Natural killer cell (primary cell): Measurements from ENCODE around the gene CEL. TPM values are rescaled to one million over a fixed set of nuclear protein-coding genes. Genes with fewer than 3 reads are reported as not detected.

Experiments used
- ATAC-seq, 3 donors: fragments of 150-1000 bp in 2 of 3; fragments of 200-7000 bp in 1 of 3; cut with Tn5 transposase; 1 replicate in 1 of 3; 2 replicates in 2 of 3; pipeline ENCODE4 v1.10.0; 2021; ENCODE audit warnings: mild to moderate bottlenecking in 2 of 3, moderate library complexity in 2 of 3
- DNase-seq, 2 donors: peaks; one replicate each; pipeline versions ENCODE4 v3.0.0 to v3.0.0-alpha.2; 2013 to 2021; ENCODE audit warnings: mixed read lengths in 1 of 2
- H3K27ac ChIP-seq: one replicate; pipeline ENCODE4 v1.5.1; 2013; ENCODE audit warnings: mild to moderate bottlenecking, low read length
- H3K27me3 ChIP-seq: one replicate; pipeline ENCODE4 v1.6.1; 2013; ENCODE audit warnings: low read length; ENCODE audit not compliant: control insufficient read depth, insufficient read depth
- H3K36me3 ChIP-seq: one replicate; pipeline ENCODE4 v1.6.1; 2013; ENCODE audit warnings: low read length; ENCODE audit not compliant: control insufficient read depth, insufficient read depth
- H3K4me1 ChIP-seq: one replicate; pipeline ENCODE4 v1.6.1; 2013; ENCODE audit warnings: low read length; ENCODE audit not compliant: control insufficient read depth, insufficient read depth
- H3K4me3 ChIP-seq: one replicate; pipeline ENCODE4 v1.5.1; 2013; ENCODE audit warnings: low read length
- H3K9me3 ChIP-seq: one replicate; pipeline ENCODE4 v1.6.1; 2013; ENCODE audit warnings: low read length; ENCODE audit not compliant: control insufficient read depth, insufficient read depth
- H3K27ac Mint-ChIP-seq, 2 donors: one replicate each; pipeline ENCODE4 v1.8.0; 2022; ENCODE audit warnings: mild to moderate bottlenecking in 2 of 2, mixed read lengths in 2 of 2, moderate library complexity in 1 of 2
- H3K27me3 Mint-ChIP-seq, 2 donors: one replicate each; pipeline ENCODE4 v1.8.0; 2022; ENCODE audit warnings: low read depth in 2 of 2, mixed read lengths in 2 of 2
- H3K36me3 Mint-ChIP-seq: one replicate; pipeline ENCODE4 v1.8.0; 2022; ENCODE audit warnings: mixed read lengths
- H3K4me1 Mint-ChIP-seq, 2 donors: one replicate each; pipeline ENCODE4 v1.8.0; 2022; ENCODE audit warnings: mixed read lengths in 2 of 2
- H3K4me3 Mint-ChIP-seq: one replicate; pipeline ENCODE4 v1.8.0; 2022; ENCODE audit warnings: mild to moderate bottlenecking, moderate library complexity, mixed read lengths
- H3K9me3 Mint-ChIP-seq, 2 donors: one replicate each; pipeline ENCODE4 v1.8.0; 2022; ENCODE audit warnings: mixed read lengths in 2 of 2
- CTCF ChIP-seq: fragments of 200-600 bp; IDR thresholded peaks from one replicate; pipeline ENCODE4 v1.8.0; 2022; ENCODE audit warnings: antibody characterized with exemption
- WGBS: methylation state at CpG from one replicate; pipeline ENCODE4 v1.1.7; 2013; ENCODE audit warnings: missing lambda C conversion rate; ENCODE audit not compliant: insufficient coverage; 5-methylcytosine and 5-hydroxymethylcytosine counted together
- intact Hi-C: fragments of 100-400 bp; cut with micrococcal nuclease; formaldehyde crosslinking; loops from one replicate; pipeline ENCODE4 v1.14.2; 2022
- total RNA-seq, 4 donors: library from RNA; stranded (reverse); fragments of 120-200 nt in 1 of 4; gene quantifications; one replicate each; pipeline versions ENCODE4 v1.2.3 to v1.2.4, GENCODE V29; 2013 to 2022

CEL gene
- total RNA-seq, 3 donors from 2014 or later (not counting 1 experiment from before 2014, with no cell fraction given) = 0.18 to 0.68 (median 0.42) TPM

GRCh38 chr9:133103987-133104505 is 42.3 kb downstream of the CEL start:
- H3K4me3 ChIP-seq = no peak overlapping the region
- DNase-seq (no peak), ATAC-seq (no peak)
- H3K27me3 ChIP-seq = no peaks in the 10 kb centered on the region
- H3K27ac Mint-ChIP-seq = peak overlapping the region; percentile 80 to 87
- no peak for TF ChIP-seq CTCF
- peaks cover 5% of the 10 kb centered on the region for H3K4me1 ChIP-seq
- H3K27me3 Mint-ChIP-seq = no peaks in the 10 kb centered on the region
- WGBS = 94% methylated on average over 12 of the region's 12 CpGs
- no peaks in the 10 kb centered on the region for H3K9me3 Mint-ChIP-seq
- no peaks in the 10 kb centered on the region for H3K9me3 ChIP-seq
- H3K4me1 Mint-ChIP-seq = peaks cover 0 to 6% of the 10 kb centered on the region in 2 donors
- H3K27ac ChIP-seq = no peak overlapping the region
- H3K4me3 Mint-ChIP-seq = no peak overlapping the region
- no peaks in the 10 kb centered on the region for H3K36me3 Mint-ChIP-seq
- H3K36me3 ChIP-seq = peaks cover 91% of the 10 kb centered on the region
- intact Hi-C loops = loop anchor here (1.0 kb wide), 2 partner anchors 44 to 76 kb away; no protein-coding TSS in a partner anchor

GRCh38 chr9:133104718-133105460 is 43.1 kb downstream of the CEL start:
- TF ChIP-seq CTCF = no peak
- H3K36me3 Mint-ChIP-seq = no peaks in the 10 kb centered on the region
- peak overlapping the region; percentile 80 for H3K27ac Mint-ChIP-seq
- Histone ChIP-seq H3K4me1 (peaks cover 5% of the 10 kb centered on the region), H3K27me3 (no peaks in the 10 kb centered on the region), H3K9me3 (no peaks in the 10 kb centered on the region), H3K36me3 (peaks cover 90% of the 10 kb centered on the region), H3K27ac (no peak overlapping the region), H3K4me3 (no peak overlapping the region)
- H3K9me3 Mint-ChIP-seq = no peaks in the 10 kb centered on the region
- H3K4me3 Mint-ChIP-seq = peak overlapping the region; percentile 25
- peaks cover under 1 to 6% of the 10 kb centered on the region in 2 donors for H3K4me1 Mint-ChIP-seq
- no peak for DNase-seq
- ATAC-seq = no peak
- WGBS = 96% methylated on average over 15 of the region's 15 CpGs
- intact Hi-C loops = no loop called here
- H3K27me3 Mint-ChIP-seq = no peaks in the 10 kb centered on the region

GRCh38 chr9:133105461-133105770 is 43.6 kb downstream of the CEL start:
- H3K27me3 ChIP-seq = no peaks in the 10 kb centered on the region
- no peak for DNase-seq
- Mint-ChIP-seq H3K36me3 (no peaks in the 10 kb centered on the region), H3K4me1 (peaks cover 5 to 10% of the 10 kb centered on the region in 2 donors), H3K27me3 (no peaks in the 10 kb centered on the region), H3K4me3 (no peak overlapping the region), H3K9me3 (no peaks in the 10 kb centered on the region), H3K27ac (peak overlapping the region; percentile 80)
- 100% methylated on average over 7 of the region's 7 CpGs for WGBS
- H3K27ac ChIP-seq = no peak overlapping the region
- H3K4me1 ChIP-seq = peaks cover 5% of the 10 kb centered on the region
- TF ChIP-seq CTCF = no peak
- intact Hi-C loops = no loop called here
- no peak overlapping the region for H3K4me3 ChIP-seq
- H3K9me3 ChIP-seq = no peaks in the 10 kb centered on the region
- no peak for ATAC-seq
- peaks cover 90% of the 10 kb centered on the region for H3K36me3 ChIP-seq
